Measurements from ENCODE around the gene PGD. TPM values are rescaled to one million over a fixed set of nuclear protein-coding genes. Genes with fewer than 3 reads are reported as not detected.

The PGD gene
- polyA plus RNA-seq, 1 donor from 2014 or later: 108 TPM

DNA sequence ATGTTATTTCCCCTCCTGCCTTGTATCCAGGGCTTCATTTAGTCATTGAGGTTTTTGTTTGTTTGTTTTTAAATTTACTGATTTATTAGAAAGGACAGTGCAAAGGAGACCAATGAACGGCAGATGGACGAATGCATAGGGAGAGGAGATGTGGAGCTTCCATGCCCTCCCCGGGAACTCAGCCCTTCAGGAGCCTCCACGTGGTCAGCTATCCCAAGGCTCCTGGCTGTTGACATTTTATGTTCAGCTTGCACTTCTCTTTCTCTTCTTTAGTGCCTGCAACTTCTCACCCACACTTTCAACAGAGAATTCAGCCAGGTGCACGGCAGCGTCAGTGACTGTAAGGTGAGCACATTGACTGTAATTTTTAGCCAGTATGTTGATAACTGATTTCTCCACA lies 30.7 kb upstream of the PGD start:
- H3K36me3 ChIP-seq (ENCODE audit: insufficient read depth, low read length): peaks cover 9% of the 10 kb centered on the region
- no peak overlapping the region for H3K9ac ChIP-seq (ENCODE audit: low read length)
- no peaks in the 10 kb centered on the region for H3K9me3 ChIP-seq (ENCODE audit: low read length)
- no peak overlapping the region for H2AFZ ChIP-seq (ENCODE audit: low read depth, low read length)
- H4K20me1 ChIP-seq (ENCODE audit: insufficient read depth): no peaks in the 10 kb centered on the region
- H3K27me3 ChIP-seq (ENCODE audit: insufficient read depth, low read depth, low read length): no peaks in the 10 kb centered on the region
- TF ChIP-seq MXI1 (conservative IDR thresholded peaks at IDR 0.05; ENCODE audit: poor library complexity, severe bottlenecking) (no peak), EZH2 (IDR thresholded peaks at IDR 0.05; ENCODE audit: borderline replicate concordance, insufficient read depth, low read length, poor library complexity, severe bottlenecking) (no peak), SMC3 (conservative IDR thresholded peaks at IDR 0.05; ENCODE audit: poor library complexity) (no peak), EP300 (conservative IDR thresholded peaks at IDR 0.05; ENCODE audit: poor library complexity, severe bottlenecking) (no peak), RAD21 (conservative IDR thresholded peaks at IDR 0.05) (no peak), TAF1 (IDR thresholded peaks at IDR 0.05; ENCODE audit: low read depth) (no peak), POLR2AphosphoS5 (IDR thresholded peaks at IDR 0.05) (no peak), REST (IDR thresholded peaks at IDR 0.05; ENCODE audit: borderline replicate concordance) (no peak)
- TF ChIP-seq, protein P1, sequence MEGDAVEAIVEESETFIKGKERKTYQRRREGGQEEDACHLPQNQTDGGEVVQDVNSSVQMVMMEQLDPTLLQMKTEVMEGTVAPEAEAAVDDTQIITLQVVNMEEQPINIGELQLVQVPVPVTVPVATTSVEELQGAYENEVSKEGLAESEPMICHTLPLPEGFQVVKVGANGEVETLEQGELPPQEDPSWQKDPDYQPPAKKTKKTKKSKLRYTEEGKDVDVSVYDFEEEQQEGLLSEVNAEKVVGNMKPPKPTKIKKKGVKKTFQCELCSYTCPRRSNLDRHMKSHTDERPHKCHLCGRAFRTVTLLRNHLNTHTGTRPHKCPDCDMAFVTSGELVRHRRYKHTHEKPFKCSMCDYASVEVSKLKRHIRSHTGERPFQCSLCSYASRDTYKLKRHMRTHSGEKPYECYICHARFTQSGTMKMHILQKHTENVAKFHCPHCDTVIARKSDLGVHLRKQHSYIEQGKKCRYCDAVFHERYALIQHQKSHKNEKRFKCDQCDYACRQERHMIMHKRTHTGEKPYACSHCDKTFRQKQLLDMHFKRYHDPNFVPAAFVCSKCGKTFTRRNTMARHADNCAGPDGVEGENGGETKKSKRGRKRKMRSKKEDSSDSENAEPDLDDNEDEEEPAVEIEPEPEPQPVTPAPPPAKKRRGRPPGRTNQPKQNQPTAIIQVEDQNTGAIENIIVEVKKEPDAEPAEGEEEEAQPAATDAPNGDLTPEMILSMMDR (IDR thresholded peaks at IDR 0.05; ENCODE audit: poor library complexity, severe bottlenecking): no peak
- no peaks in the 10 kb centered on the region for H3F3A ChIP-seq (ENCODE audit: insufficient read depth, low read length, poor library complexity, severe bottlenecking)
- H3K79me2 ChIP-seq (replicated peaks; ENCODE audit: insufficient read depth, low read length): no peaks in the 10 kb centered on the region
- no peak overlapping the region for H3K4me3 ChIP-seq (ENCODE audit: low read length)
- no peak overlapping the region for H3K27ac ChIP-seq (ENCODE audit: low read length)
- H3K9me2 ChIP-seq (ENCODE audit: insufficient read depth, low read length): no peaks in the 10 kb centered on the region
- H3K4me2 ChIP-seq (ENCODE audit: low read length): no peak overlapping the region

GRCh38 chr1:10374442-10374860 lies 24.4 kb upstream of the PGD start:
- no peak overlapping the region for H3K4me2 ChIP-seq (ENCODE audit: low read length)
- no peaks in the 10 kb centered on the region for H3K9me3 ChIP-seq (ENCODE audit: low read length)
- H3K36me3 ChIP-seq (ENCODE audit: insufficient read depth, low read length): peaks cover 15% of the 10 kb centered on the region
- H3K79me2 ChIP-seq (replicated peaks; ENCODE audit: insufficient read depth, low read length): no peaks in the 10 kb centered on the region
- H3K9ac ChIP-seq (ENCODE audit: low read length): no peak overlapping the region
- no peaks in the 10 kb centered on the region for H4K20me1 ChIP-seq (ENCODE audit: insufficient read depth)
- TF ChIP-seq, protein P1 (IDR thresholded peaks at IDR 0.05; ENCODE audit: poor library complexity, severe bottlenecking): no peak
- no peak for TF ChIP-seq RAD21 (conservative IDR thresholded peaks at IDR 0.05)
- no peak for TF ChIP-seq EP300 (conservative IDR thresholded peaks at IDR 0.05; ENCODE audit: poor library complexity, severe bottlenecking)
- no peak for TF ChIP-seq TAF1 (IDR thresholded peaks at IDR 0.05; ENCODE audit: low read depth)
- TF ChIP-seq SMC3 (conservative IDR thresholded peaks at IDR 0.05; ENCODE audit: poor library complexity): no peak
- TF ChIP-seq EZH2 (IDR thresholded peaks at IDR 0.05; ENCODE audit: borderline replicate concordance, insufficient read depth, low read length, poor library complexity, severe bottlenecking): no peak
- TF ChIP-seq POLR2AphosphoS5 (IDR thresholded peaks at IDR 0.05): no peak
- TF ChIP-seq MXI1 (conservative IDR thresholded peaks at IDR 0.05; ENCODE audit: poor library complexity, severe bottlenecking): no peak
- no peak for TF ChIP-seq REST (IDR thresholded peaks at IDR 0.05; ENCODE audit: borderline replicate concordance)
- no peaks in the 10 kb centered on the region for H3K9me2 ChIP-seq (ENCODE audit: insufficient read depth, low read length)
- no peak overlapping the region for H2AFZ ChIP-seq (ENCODE audit: low read depth, low read length)
- no peaks in the 10 kb centered on the region for H3F3A ChIP-seq (ENCODE audit: insufficient read depth, low read length, poor library complexity, severe bottlenecking)
- H3K27me3 ChIP-seq (ENCODE audit: insufficient read depth, low read depth, low read length): no peaks in the 10 kb centered on the region
- H3K27ac ChIP-seq (ENCODE audit: low read length): no peak overlapping the region
- no peak overlapping the region for H3K4me3 ChIP-seq (ENCODE audit: low read length)

Measured in neural cell (in vitro differentiated cells).